GM12878 (cell line): ENCODE measurements around the gene KRTAP10-1. TPM values are rescaled to one million over a fixed set of nuclear protein-coding genes. Genes with fewer than 3 reads are reported as not detected.

Experiments
- ATAC-seq: fragments of 200-7000 bp; cut with Tn5 transposase; 3 replicates; pipeline ENCODE4 v1.9.1; 2020; ENCODE audit warnings: mild to moderate bottlenecking, moderate library complexity
- BruUV-seq: library from RNA; stranded (reverse); fragments of 400-500 nt; replicated peaks from 2 replicates; lab custom pipeline; 2021; lab: Mats Ljungman, UMichigan
- CTCF ChIA-PET: fragments of 300-600 bp; sonication (Branson Sonifier 250); formaldehyde crosslinking; extraction: SDS; loops from one replicate; lab custom pipeline; 2021; ENCODE audit warnings: inconsistent platforms; lab: Yijun Ruan, JAX
- POLR2A ChIA-PET: fragments of 350-600 bp; formaldehyde crosslinking; extraction: SDS; loops from one replicate; lab custom pipeline; 2021; ENCODE audit warnings: inconsistent platforms; lab: Charles Lee
- RAD21 ChIA-PET: fragments of 300-600 bp; sonication (Branson Sonifier 250); formaldehyde crosslinking; loops from one replicate; lab custom pipeline; 2023; ENCODE audit warnings: antibody characterized with exemption; ENCODE audit not compliant: unreplicated experiment; lab: Charles Lee
- SMC1A ChIA-PET: fragments of 300-600 bp; sonication (Branson Sonifier 250); formaldehyde crosslinking; loops from one replicate; lab custom pipeline; 2023; ENCODE audit not compliant: unreplicated experiment, uncharacterized antibody; lab: Charles Lee
- DNase-seq: peaks from one replicate; pipeline ENCODE4 v3.0.0-alpha.2; 2011; ENCODE audit warnings: low read depth, low spot score
- FAIRE-seq: peaks from 3 replicates; lab custom pipeline; 2011; peaks lifted over from hg19 to GRCh38; lab: Jason Lieb, UNC
- H2AFZ ChIP-seq: 2 replicates; pipeline ENCODE4 v1.6.0; 2011; ENCODE audit warnings: low read depth, low read length, control low read depth; ENCODE audit not compliant: control insufficient read depth
- H3K27ac ChIP-seq: 2 replicates; pipeline ENCODE4 v1.5.1; 2011; ENCODE audit warnings: control low read depth; ENCODE audit not compliant: control insufficient read depth, insufficient read depth
- H3K27me3 ChIP-seq, 2 experiments: replicated peaks in 1 of 2; 2 replicates each; pipeline versions ENCODE4 v1.6.0 to v1.6.1; 2011; ENCODE audit warnings: low read length in 1 of 2; ENCODE audit not compliant: control insufficient read depth in 2 of 2, insufficient read depth in 2 of 2
- H3K36me3 ChIP-seq, 2 experiments: 2 replicates each; pipeline ENCODE4 v1.5.1; 2011; ENCODE audit warnings: low read length in 1 of 2; ENCODE audit not compliant: control insufficient read depth in 2 of 2, insufficient read depth in 2 of 2
- H3K4me1 ChIP-seq: 2 replicates; pipeline ENCODE4 v1.6.1; 2011; ENCODE audit warnings: mild to moderate bottlenecking, low read length, moderate library complexity, mixed read lengths; ENCODE audit not compliant: control insufficient read depth, insufficient read depth
- H3K4me2 ChIP-seq: 2 replicates; pipeline ENCODE4 v1.6.0; 2011; ENCODE audit warnings: control low read depth; ENCODE audit not compliant: control insufficient read depth, insufficient read depth
- H3K4me3 ChIP-seq: fragments of 200-600 bp; sonication (generic); 2 replicates; pipeline ENCODE4 v1.5.1; 2016
- H3K79me2 ChIP-seq: 2 replicates; pipeline ENCODE4 v1.6.0; 2011; ENCODE audit warnings: low read length; ENCODE audit not compliant: control insufficient read depth, insufficient read depth
- H3K9ac ChIP-seq: 2 replicates; pipeline ENCODE4 v1.8.0; 2011; ENCODE audit warnings: low read length, control low read depth, mixed read lengths; ENCODE audit not compliant: control insufficient read depth, insufficient read depth
- H3K9me3 ChIP-seq: replicated peaks from 3 replicates; pipeline ENCODE4 v1.5.1; 2011; ENCODE audit warnings: mild to moderate bottlenecking, low read length; ENCODE audit not compliant: control insufficient read depth, insufficient read depth
- H4K20me1 ChIP-seq: 2 replicates; pipeline ENCODE4 v1.6.0; 2011; ENCODE audit not compliant: control insufficient read depth, insufficient read depth
- BCLAF1 ChIP-seq: fragments of 450-650 bp; IDR thresholded peaks from 2 replicates; pipeline ENCODE4 v1.6.1; 2017; ENCODE audit warnings: antibody characterized with exemption, mild to moderate bottlenecking, moderate library complexity
- CBX5 ChIP-seq: sonication (generic); IDR thresholded peaks from 2 replicates; pipeline ENCODE4 v1.6.1; 2016; ENCODE audit warnings: low read depth, moderate library complexity, mild to moderate bottlenecking, inconsistent platforms
- CREM ChIP-seq: IDR thresholded peaks from 2 replicates; pipeline ENCODE4 v1.6.1; 2014; ENCODE audit warnings: antibody characterized with exemption, low read depth
- ESRRA ChIP-seq: IDR thresholded peaks from 2 replicates; pipeline ENCODE4 v1.6.1; 2012; ENCODE audit warnings: mild to moderate bottlenecking, low read length, improper control_type of control experiment
- GATAD2B ChIP-seq: fragments of 450-650 bp; conservative IDR thresholded peaks from 2 replicates; pipeline ENCODE4 v1.6.1; 2017; ENCODE audit warnings: low read depth, mild to moderate bottlenecking, moderate library complexity
- HCFC1 ChIP-seq: fragments of 150-350 bp; IDR thresholded peaks from 2 replicates; pipeline ENCODE4 v1.6.1; 2014; ENCODE audit warnings: low read length
- IKZF2 ChIP-seq, 2 experiments: fragments of 450-650 bp; IDR thresholded peaks; 2 replicates each; pipeline ENCODE4 v1.6.1; 2017; ENCODE audit warnings: mild to moderate bottlenecking in 2 of 2, moderate library complexity in 2 of 2
- MLLT1 ChIP-seq: fragments of 450-650 bp; IDR thresholded peaks from 2 replicates; pipeline ENCODE4 v1.6.1; 2016; ENCODE audit warnings: mild to moderate bottlenecking
- MTA3 ChIP-seq: IDR thresholded peaks from 2 replicates; pipeline ENCODE4 v1.6.1; 2012; ENCODE audit warnings: low read length, inconsistent platforms, borderline replicate concordance
- NR2F1 ChIP-seq: fragments of 450-650 bp; conservative IDR thresholded peaks from 2 replicates; pipeline ENCODE4 v1.6.1; 2017; ENCODE audit warnings: mild to moderate bottlenecking
- RBBP5 ChIP-seq: fragments of 200-600 bp; sonication (generic); conservative IDR thresholded peaks from 2 replicates; pipeline ENCODE4 v1.6.1; 2016
- RELA ChIP-seq: fragments of 450-650 bp; IDR thresholded peaks from 2 replicates; pipeline ENCODE4 v1.8.0; 2014; ENCODE audit warnings: borderline replicate concordance; ENCODE audit not compliant: partially characterized antibody
- STAT3 ChIP-seq: IDR thresholded peaks from 2 replicates; pipeline ENCODE4 v1.6.1; 2011; ENCODE audit warnings: low read depth, low read length, improper control_type of control experiment
- SUPT20H ChIP-seq: IDR thresholded peaks from 2 replicates; pipeline ENCODE4 v1.6.1; 2011; ENCODE audit warnings: low read depth, mild to moderate bottlenecking, low read length, moderate library complexity, borderline replicate concordance; ENCODE audit not compliant: control insufficient read depth
- TBL1XR1 ChIP-seq: IDR thresholded peaks from 2 replicates; pipeline ENCODE4 v1.6.1; 2012; ENCODE audit warnings: low read depth, low read length, improper control_type of control experiment
- WGBS: methylation state at CpG from one replicate; pipeline ENCODE4 v1.1.6; 2016; ENCODE audit warnings: low lambda C conversion rate; ENCODE audit not compliant: insufficient replicate concordance, insufficient coverage; ENCODE audit errors: missing lambda C conversion rate; 5-methylcytosine and 5-hydroxymethylcytosine counted together
- in situ Hi-C: fragments of 300-500 bp; cut with MboI; formaldehyde crosslinking; loops from 9 replicates; pipeline ENCODE4 v1.14.3; 2018; ENCODE audit warnings: mixed read lengths
- intact Hi-C: fragments of 100-400 bp; cut with micrococcal nuclease; formaldehyde crosslinking; loops from one replicate; pipeline ENCODE4 v1.14.2; 2022; ENCODE audit not compliant: unreplicated experiment
- polyA plus RNA-seq, 11 experiments: library from polyadenylated mRNA; depleted of rRNA in 4 of 11; unstranded in 6 of 11; stranded (reverse) in 5 of 11; fragments of >200 nt; fragmentation: Nextera tagmentation in 4 of 11; fragmentation: Illumina TruSeq in 1 of 11; extraction: Ambion mirVana in 4 of 11; extraction: Trizol in 1 of 11; gene quantifications; 1 replicate in 1 of 11; 2 replicates in 10 of 11; pipeline versions ENCODE4 v1.2.1 to v1.2.3, GENCODE V29; 2011 to 2016; ENCODE audit warnings: inconsistent platforms in 2 of 11, missing spikeins in 2 of 11, low read depth in 1 of 11
- total RNA-seq, 4 experiments: library from RNA; depleted of rRNA in 3 of 4; stranded (reverse); fragments of >200 nt in 3 of 4; fragmentation: Illumina TruSeq in 1 of 4; extraction: Trizol in 1 of 4; gene quantifications; 2 replicates each; pipeline versions ENCODE4 v1.2.1 to v1.2.3, GENCODE V29; 2013 to 2021

The KRTAP10-1 gene
- total and polyA plus RNA-seq, 10 of the 15 experiments (the other 5 are each of a cell fraction or from before 2014, with no cell fraction given) = not detected

GRCh38 chr21:44549525-44550211 lies 9.7 kb upstream of the KRTAP10-1 start:
- Histone ChIP-seq H2AFZ (no peak overlapping the region), H3K4me1 (no peaks in the 10 kb centered on the region), H4K20me1 (no peaks in the 10 kb centered on the region), H3K4me2 (no peak overlapping the region), H3K9ac (no peak overlapping the region), H3K27ac (no peak overlapping the region), H3K79me2 (no peaks in the 10 kb centered on the region), H3K9me3 (no peaks in the 10 kb centered on the region; the same call in 2 of the 3 replicates), H3K4me3 (no peak overlapping the region), H3K36me3 (no peaks in the 10 kb centered on the region), H3K27me3 (no peaks in the 10 kb centered on the region)
- FAIRE-seq (no peak), ATAC-seq (no peak), DNase-seq (no peak)
- WGBS = 45% methylated on average over 25 of the region's 25 CpGs
- ChIA-PET SMC1A (no interaction called here), CTCF (no interaction called here), POLR2A (no interaction called here), RAD21 (interaction anchor here (0.6 kb wide), 1 partner anchor 1530 kb away, joined by 4 read pairs; no protein-coding TSS in a partner anchor)
- intact Hi-C loops (no loop called here), in situ Hi-C loops (no loop called here)
- BruUV-seq = no TSS peak
- TF ChIP-seq ESRRA (no peak), MTA3 (no peak), RELA (no peak)

GRCh38 chr21:44548922-44549321 lies 8.9 kb upstream of the KRTAP10-1 start:
- no peak overlapping the region for H3K4me2 ChIP-seq
- TF ChIP-seq CREM (no peak), IKZF2 (IDR thresholded peaks at IDR 0.05) (no peak), RBBP5 (no peak), NR2F1 (no peak), TBL1XR1 (no peak), STAT3 (no peak), MLLT1 (no peak), HCFC1 (no peak), GATAD2B (no peak), SUPT20H (no peak), CBX5 (no peak), BCLAF1 (no peak)
- CTCF ChIA-PET = no interaction called here
- SMC1A ChIA-PET = no interaction called here
- RAD21 ChIA-PET = interaction anchor here (0.6 kb wide), 1 partner anchor 1529 kb away, joined by 4 read pairs; no protein-coding TSS in a partner anchor
- no peak for ATAC-seq
- no peaks in the 10 kb centered on the region for H3K27me3 ChIP-seq
- POLR2A ChIA-PET = no interaction called here
- no TSS peak for BruUV-seq
- WGBS = 45% methylated on average over 14 of the region's 14 CpGs
- FAIRE-seq = no peak
- H3K9ac ChIP-seq = no peak overlapping the region
- H3K79me2 ChIP-seq = no peaks in the 10 kb centered on the region
- no peak overlapping the region for H2AFZ ChIP-seq
- in situ Hi-C loops (no loop called here), intact Hi-C loops (no loop called here)
- H4K20me1 ChIP-seq = no peaks in the 10 kb centered on the region
- no peaks in the 10 kb centered on the region for H3K4me1 ChIP-seq
- no peak overlapping the region for H3K27ac ChIP-seq
- H3K36me3 ChIP-seq = no peaks in the 10 kb centered on the region
- no peak overlapping the region for H3K4me3 ChIP-seq
- H3K9me3 ChIP-seq = no peaks in the 10 kb centered on the region; the same call in 2 of the 3 replicates
- no peak for DNase-seq
